ENCODE results near the gene HAGH. TPM values are rescaled to one million over a fixed set of nuclear protein-coding genes. Genes with fewer than 3 reads are reported as not detected.

The HAGH gene
- total RNA-seq, 1 experiment from 2014 or later, result 38.4 TPM

- H3K9ac ChIP-seq (ENCODE audit: low read length), result no peak overlapping the region
Observed at GRCh38 chr16:1845985-1846384, 19.4 kb upstream of the HAGH start.

GRCh38 chr16:1839554-1839953 lies 12.9 kb upstream of the HAGH start:
- Histone ChIP-seq H3K4me3 (ENCODE audit: low read length) (no peak overlapping the region), H3K27me3 (ENCODE audit: low read length) (no peaks in the 10 kb centered on the region), H3K9me2 (replicated peaks; ENCODE audit: insufficient read depth, low read length) (no peaks in the 10 kb centered on the region)

More at GRCh38 chr16:1845985-1846384, 19.4 kb upstream of the HAGH start:
- Histone ChIP-seq H3K27me3 (ENCODE audit: low read length) (no peaks in the 10 kb centered on the region), H3K9me3 (ENCODE audit: low read length) (no peaks in the 10 kb centered on the region), H2AFZ (ENCODE audit: low read length) (no peak overlapping the region; the same call in 1 of the 2 replicates), H3K79me2 (ENCODE audit: low read length) (no peaks in the 10 kb centered on the region), H4K20me1 (ENCODE audit: insufficient read depth, low read depth, low read length) (no peaks in the 10 kb centered on the region), H3K9me2 (replicated peaks; ENCODE audit: insufficient read depth, low read length) (no peaks in the 10 kb centered on the region), H3K4me3 (ENCODE audit: low read length) (no peak overlapping the region), H3K36me3 (ENCODE audit: insufficient read depth, low read length) (no peaks in the 10 kb centered on the region), H3K27ac (ENCODE audit: low read length) (no peak overlapping the region), H3K4me2 (ENCODE audit: low read depth, low read length, poor library complexity, severe bottlenecking) (no peak overlapping the region), H3K4me1 (ENCODE audit: low read length) (no peaks in the 10 kb centered on the region)
- DNase-seq, result no peak

GRCh38 chr16:1834096-1834495 lies 7.5 kb upstream of the HAGH start:
- no peaks in the 10 kb centered on the region for H3K9me3 ChIP-seq (ENCODE audit: low read length)
- 0 out of 2 replicates have a peak, but pooled peaks cover 3% of the 10 kb centered on the region for H3K79me2 ChIP-seq (ENCODE audit: low read length)
- no peak overlapping the region for H3K4me3 ChIP-seq (ENCODE audit: low read length)
- H3K9me2 ChIP-seq (replicated peaks; ENCODE audit: insufficient read depth, low read length), result no peaks in the 10 kb centered on the region
- H2AFZ ChIP-seq (ENCODE audit: low read length), result no peak overlapping the region
- no peaks in the 10 kb centered on the region for H4K20me1 ChIP-seq (ENCODE audit: insufficient read depth, low read depth, low read length)
- H3K4me1 ChIP-seq (ENCODE audit: low read length), result peaks cover 6% of the 10 kb centered on the region
- DNase-seq, result no peak
- H3K36me3 ChIP-seq (ENCODE audit: insufficient read depth, low read length), result no peaks in the 10 kb centered on the region
- no peak overlapping the region for H3K9ac ChIP-seq (ENCODE audit: low read length)
- no peak overlapping the region for H3K27ac ChIP-seq (ENCODE audit: low read length)
- H3K4me2 ChIP-seq (ENCODE audit: low read depth, low read length, poor library complexity, severe bottlenecking), result no peak overlapping the region
- no peaks in the 10 kb centered on the region for H3K27me3 ChIP-seq (ENCODE audit: low read length)

More at GRCh38 chr16:1839554-1839953, 12.9 kb upstream of the HAGH start:
- Histone ChIP-seq H3K9ac (ENCODE audit: low read length) (no peak overlapping the region), H4K20me1 (ENCODE audit: insufficient read depth, low read depth, low read length) (no peaks in the 10 kb centered on the region), H2AFZ (ENCODE audit: low read length) (no peak overlapping the region), H3K27ac (ENCODE audit: low read length) (no peak overlapping the region), H3K36me3 (ENCODE audit: insufficient read depth, low read length) (no peaks in the 10 kb centered on the region), H3K4me1 (ENCODE audit: low read length) (no peaks in the 10 kb centered on the region), H3K9me3 (ENCODE audit: low read length) (no peaks in the 10 kb centered on the region), H3K79me2 (ENCODE audit: low read length) (no peaks in the 10 kb centered on the region), H3K4me2 (ENCODE audit: low read depth, low read length, poor library complexity, severe bottlenecking) (no peak overlapping the region)
- no peak for DNase-seq

- no peaks in the 10 kb centered on the region for H4K20me1 ChIP-seq (ENCODE audit: insufficient read depth, low read depth, low read length)
- H3K4me1 ChIP-seq (ENCODE audit: low read length), result peaks cover 17% of the 10 kb centered on the region
- peaks cover 11% of the 10 kb centered on the region for H3K79me2 ChIP-seq (ENCODE audit: low read length)
- no peak for DNase-seq
- H3K27me3 ChIP-seq (ENCODE audit: low read length), result no peaks in the 10 kb centered on the region
- H3K4me2 ChIP-seq (ENCODE audit: low read depth, low read length, poor library complexity, severe bottlenecking), result no peak overlapping the region
- no peaks in the 10 kb centered on the region for H3K36me3 ChIP-seq (ENCODE audit: insufficient read depth, low read length)
- no peak overlapping the region for H3K9ac ChIP-seq (ENCODE audit: low read length)
- no peaks in the 10 kb centered on the region for H3K9me3 ChIP-seq (ENCODE audit: low read length)
- H3K27ac ChIP-seq (ENCODE audit: low read length), result no peak overlapping the region
- no peak overlapping the region for H3K4me3 ChIP-seq (ENCODE audit: low read length)
- H2AFZ ChIP-seq (ENCODE audit: low read length), result no peak overlapping the region
- H3K9me2 ChIP-seq (replicated peaks; ENCODE audit: insufficient read depth, low read length), result no peaks in the 10 kb centered on the region
Observed at GRCh38 chr16:1832838-1833454, 6.3 kb upstream of the HAGH start.

GRCh38 chr16:1831186-1832075 lies 4.8 kb upstream of the HAGH start:
- Histone ChIP-seq H3K4me2 (ENCODE audit: low read depth, low read length, poor library complexity, severe bottlenecking) (no peak overlapping the region), H3K4me3 (ENCODE audit: low read length) (no peak overlapping the region), H2AFZ (ENCODE audit: low read length) (no peak overlapping the region), H3K27ac (ENCODE audit: low read length) (no peak overlapping the region), H3K4me1 (ENCODE audit: low read length) (peaks cover 23% of the 10 kb centered on the region), H3K79me2 (ENCODE audit: low read length) (peaks cover 19% of the 10 kb centered on the region), H3K36me3 (ENCODE audit: insufficient read depth, low read length) (no peaks in the 10 kb centered on the region), H3K27me3 (ENCODE audit: low read length) (no peaks in the 10 kb centered on the region), H3K9me3 (ENCODE audit: low read length) (no peaks in the 10 kb centered on the region), H3K9ac (ENCODE audit: low read length) (no peak overlapping the region), H4K20me1 (ENCODE audit: insufficient read depth, low read depth, low read length) (no peaks in the 10 kb centered on the region), H3K9me2 (replicated peaks; ENCODE audit: insufficient read depth, low read length) (no peaks in the 10 kb centered on the region)
- DNase-seq, result no peak

GRCh38 chr16:1830213-1830612 lies 3.6 kb upstream of the HAGH start:
- peaks cover 31% of the 10 kb centered on the region for H3K4me1 ChIP-seq (ENCODE audit: low read length)
- H2AFZ ChIP-seq (ENCODE audit: low read length), result no peak overlapping the region
- no peaks in the 10 kb centered on the region for H3K9me3 ChIP-seq (ENCODE audit: low read length)
- no peaks in the 10 kb centered on the region for H4K20me1 ChIP-seq (ENCODE audit: insufficient read depth, low read depth, low read length)
- no peak overlapping the region for H3K4me3 ChIP-seq (ENCODE audit: low read length)
- H3K79me2 ChIP-seq (ENCODE audit: low read length), result peaks cover 19% of the 10 kb centered on the region
- H3K36me3 ChIP-seq (ENCODE audit: insufficient read depth, low read length), result no peaks in the 10 kb centered on the region
- no peak for DNase-seq
- no peaks in the 10 kb centered on the region for H3K27me3 ChIP-seq (ENCODE audit: low read length)
- H3K9me2 ChIP-seq (replicated peaks; ENCODE audit: insufficient read depth, low read length), result no peaks in the 10 kb centered on the region
- no peak overlapping the region for H3K27ac ChIP-seq (ENCODE audit: low read length)
- H3K9ac ChIP-seq (ENCODE audit: low read length), result no peak overlapping the region
- no peak overlapping the region for H3K4me2 ChIP-seq (ENCODE audit: low read depth, low read length, poor library complexity, severe bottlenecking)

GRCh38 chr16:1828645-1829410 lies 2.2 kb upstream of the HAGH start:
- H3K36me3 ChIP-seq (ENCODE audit: insufficient read depth, low read length), result no peaks in the 10 kb centered on the region
- H3K9ac ChIP-seq (ENCODE audit: low read length), result peak overlapping the region; percentile 42
- H3K27me3 ChIP-seq (ENCODE audit: low read length), result no peaks in the 10 kb centered on the region
- H3K9me2 ChIP-seq (replicated peaks; ENCODE audit: insufficient read depth, low read length), result no peaks in the 10 kb centered on the region
- peaks cover 31% of the 10 kb centered on the region for H3K4me1 ChIP-seq (ENCODE audit: low read length)
- peak overlapping the region; percentile 9; the same call in 1 of the 2 replicates for H3K4me3 ChIP-seq (ENCODE audit: low read length)
- no peak for DNase-seq
- no peak overlapping the region for H2AFZ ChIP-seq (ENCODE audit: low read length)
- peaks cover 19% of the 10 kb centered on the region for H3K79me2 ChIP-seq (ENCODE audit: low read length)
- H3K4me2 ChIP-seq (ENCODE audit: low read depth, low read length, poor library complexity, severe bottlenecking), result peak overlapping the region; percentile 85
- no peak overlapping the region for H3K27ac ChIP-seq (ENCODE audit: low read length)
- no peaks in the 10 kb centered on the region for H3K9me3 ChIP-seq (ENCODE audit: low read length)
- H4K20me1 ChIP-seq (ENCODE audit: insufficient read depth, low read depth, low read length), result no peaks in the 10 kb centered on the region
